Activated T-helper 9 cell treated with anti-CD3 and anti-CD28 coated beads, Interleukin-2, amount 50 U/mL, for 16 hours (primary cell): ENCODE data around the gene MYO1D.

Experiments used
- DNase-seq: peaks from one replicate; pipeline ENCODE4 v3.0.0-alpha.2; 2020; ENCODE audit warnings: low read depth

Gene MYO1D

GRCh38 chr17:32569171-32570080 is 307.5 kb downstream of the MYO1D start:
- DNase-seq = no peak

- DNase-seq = no peak
Observed at GRCh38 chr17:32568705-32569104, 308.2 kb downstream of the MYO1D start.

- no peak for DNase-seq
Observed at GRCh38 chr17:32567511-32567910, 309.4 kb downstream of the MYO1D start.

- DNase-seq = no peak
Observed at GRCh38 chr17:32567086-32567485, 309.8 kb downstream of the MYO1D start.

- DNase-seq = no peak
Observed at GRCh38 chr17:32566303-32566702, 310.6 kb downstream of the MYO1D start.

GRCh38 chr17:32565401-32565800 is 311.5 kb downstream of the MYO1D start:
- no peak for DNase-seq

- DNase-seq = no peak
Observed at GRCh38 chr17:32564325-32564724, 312.6 kb downstream of the MYO1D start.

- no peak for DNase-seq
Observed at GRCh38 chr17:32563583-32563982, 313.3 kb downstream of the MYO1D start.

- DNase-seq = no peak
Observed at GRCh38 chr17:32558997-32559650, 317.8 kb downstream of the MYO1D start.

- no peak for DNase-seq
Observed at GRCh38 chr17:32558326-32558955, 318.5 kb downstream of the MYO1D start.

GRCh38 chr17:32555611-32556310 is 321.2 kb downstream of the MYO1D start:
- DNase-seq = no peak

- no peak for DNase-seq
Observed at GRCh38 chr17:32553168-32553567, 323.8 kb downstream of the MYO1D start.

- no peak for DNase-seq
Observed at GRCh38 chr17:32552280-32552679, 324.6 kb downstream of the MYO1D start.

- no peak for DNase-seq
Observed at GRCh38 chr17:32551186-32551955, 325.6 kb downstream of the MYO1D start.

GRCh38 chr17:32549559-32549958 is 327.4 kb downstream of the MYO1D start:
- no peak for DNase-seq

GRCh38 chr17:32546031-32546444 is 330.9 kb downstream of the MYO1D start:
- no peak for DNase-seq

- DNase-seq = no peak
Observed at GRCh38 chr17:32542186-32542585, 334.7 kb downstream of the MYO1D start.

GRCh38 chr17:32541640-32542039 is 335.3 kb downstream of the MYO1D start:
- DNase-seq = no peak

- no peak for DNase-seq
Observed at GRCh38 chr17:32536736-32537643, 339.9 kb downstream of the MYO1D start.

GRCh38 chr17:32533296-32533695 is 343.6 kb downstream of the MYO1D start:
- DNase-seq = no peak
